GM04503 (cell line): ENCODE data around the gene MYO6.
A peak's percentile ranks its signal among the peaks of the same experiment; 100 is the strongest.

Experiments used
- DNase-seq: peaks from one replicate; pipeline ENCODE4 v3.0.0-alpha.2; 2012; ENCODE audit warnings: low read depth

MYO6 gene

GRCh38 chr6:75827163-75827562, 78.1 kb downstream of the MYO6 start:
- no peak for DNase-seq

GRCh38 chr6:75830959-75831885, 82.2 kb downstream of the MYO6 start:
- DNase-seq, result no peak

- no peak for DNase-seq
Observed at GRCh38 chr6:75834447-75834846, 85.4 kb downstream of the MYO6 start.

DNA sequence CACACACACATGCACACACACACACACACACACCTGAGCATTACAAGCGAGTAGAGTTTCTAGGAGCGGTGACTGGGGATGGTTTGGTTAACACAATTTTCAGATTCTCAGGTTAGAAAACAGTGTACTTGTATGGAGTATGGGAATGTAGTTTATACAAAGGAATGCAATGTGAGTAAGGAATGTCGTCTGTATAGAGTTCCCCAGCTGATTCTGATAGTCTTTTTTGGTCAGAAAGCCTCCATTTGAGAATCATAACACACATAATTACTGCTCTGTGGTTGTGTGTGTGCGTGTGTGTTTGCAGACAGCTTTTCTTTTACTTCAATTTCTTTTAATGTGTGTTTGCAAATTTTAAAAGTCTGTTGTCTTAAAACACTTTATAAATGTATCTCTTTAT, 93.2 kb downstream of the MYO6 start:
- no peak for DNase-seq

- no peak for DNase-seq
Observed at GRCh38 chr6:75842732-75843131, 93.7 kb downstream of the MYO6 start.

DNA sequence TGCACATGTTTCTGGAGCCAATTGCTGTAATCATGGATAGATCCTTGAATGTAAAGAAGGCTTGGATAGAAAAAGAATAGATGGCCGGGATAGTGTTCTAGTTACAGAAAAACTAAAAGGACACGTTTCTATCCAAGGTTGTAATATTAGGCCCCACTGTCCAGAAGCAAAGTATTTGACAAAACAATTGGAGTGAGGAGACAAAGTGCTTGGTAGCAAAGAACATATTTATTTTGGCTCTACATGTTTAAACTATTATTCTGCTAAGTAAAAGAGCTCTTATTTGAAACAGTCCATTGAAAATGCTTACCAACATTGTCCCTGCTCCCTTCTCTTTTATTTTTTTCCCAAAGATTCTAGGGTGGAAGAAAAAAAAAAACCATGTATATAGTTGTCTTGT, 94.4 kb downstream of the MYO6 start:
- DNase-seq, result no peak

GRCh38 chr6:75848274-75848673, 99.2 kb downstream of the MYO6 start:
- no peak for DNase-seq

GRCh38 chr6:75849329-75850025, 100.4 kb downstream of the MYO6 start:
- DNase-seq, result no peak

DNA sequence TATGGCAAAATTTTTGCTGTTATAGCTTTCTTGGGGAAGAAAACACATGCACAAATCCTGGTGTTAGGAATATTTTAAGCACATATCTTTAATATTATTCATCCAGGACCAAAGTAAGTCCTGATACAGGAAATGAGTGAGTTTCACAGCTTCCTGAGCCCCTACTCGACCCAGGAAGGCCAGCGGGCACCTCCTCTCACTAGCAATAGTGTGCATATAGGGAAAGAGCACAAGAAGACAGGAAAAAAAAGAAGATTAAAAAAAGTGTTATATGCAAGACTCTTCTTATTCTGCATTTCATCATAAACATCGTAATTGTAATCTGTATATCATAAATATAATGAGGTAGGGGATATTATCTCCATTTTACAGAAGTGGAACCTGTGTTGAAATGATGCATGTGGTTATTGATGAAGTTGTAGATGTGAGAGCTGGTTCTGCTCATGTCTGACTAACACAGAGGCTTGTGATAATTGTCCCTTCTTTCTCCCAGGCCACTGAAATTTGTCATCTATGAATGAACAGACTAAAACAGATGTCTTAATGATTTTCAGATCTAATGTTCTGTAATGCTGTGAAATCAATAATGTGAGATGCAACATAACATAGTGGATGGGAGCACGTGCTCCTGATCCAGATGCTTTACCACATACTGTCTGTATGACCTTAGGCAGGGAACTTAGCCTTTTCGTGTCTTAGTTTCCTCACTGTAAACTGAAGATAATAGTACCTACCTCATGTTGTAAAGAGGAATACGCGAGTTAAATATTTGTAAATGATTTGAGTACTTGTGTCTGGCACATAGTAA, 101.2 kb downstream of the MYO6 start:
- DNase-seq, result no peak

DNA sequence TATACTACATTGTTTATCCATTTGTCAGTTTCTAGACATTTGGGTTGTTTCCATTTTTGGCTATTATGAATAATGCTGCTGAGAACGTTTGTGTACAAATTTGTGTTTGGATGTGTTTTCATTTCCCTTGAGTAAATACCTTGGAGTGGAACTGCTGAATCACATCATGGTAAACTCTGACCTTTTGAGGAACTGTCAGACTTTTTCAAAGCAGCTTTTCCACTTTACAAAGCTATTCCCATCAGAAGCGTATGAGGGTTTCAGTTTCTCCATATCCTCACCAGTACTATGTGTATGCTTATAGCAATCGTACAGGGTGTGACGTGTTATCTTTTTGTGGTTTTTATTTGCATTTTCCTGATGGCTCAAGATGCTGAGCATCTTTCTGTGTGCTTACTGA, 103.7 kb downstream of the MYO6 start:
- DNase-seq, result no peak

- no peak for DNase-seq
Observed at GRCh38 chr6:75853806-75854205, 104.8 kb downstream of the MYO6 start.

GRCh38 chr6:75855052-75855451, 106.0 kb downstream of the MYO6 start:
- DNase-seq, result no peak

GRCh38 chr6:75856902-75857301, 107.9 kb downstream of the MYO6 start:
- DNase-seq, result no peak

- DNase-seq, result no peak
Observed at GRCh38 chr6:75863001-75863400, 114.0 kb downstream of the MYO6 start.

GRCh38 chr6:75863784-75864183, 114.7 kb downstream of the MYO6 start:
- no peak for DNase-seq

GRCh38 chr6:75864446-75864845, 115.4 kb downstream of the MYO6 start:
- no peak for DNase-seq

- DNase-seq, result no peak
Observed at GRCh38 chr6:75870389-75870788, 121.3 kb downstream of the MYO6 start.

- no peak for DNase-seq
Observed at GRCh38 chr6:75874224-75874623, 125.2 kb downstream of the MYO6 start.

DNA sequence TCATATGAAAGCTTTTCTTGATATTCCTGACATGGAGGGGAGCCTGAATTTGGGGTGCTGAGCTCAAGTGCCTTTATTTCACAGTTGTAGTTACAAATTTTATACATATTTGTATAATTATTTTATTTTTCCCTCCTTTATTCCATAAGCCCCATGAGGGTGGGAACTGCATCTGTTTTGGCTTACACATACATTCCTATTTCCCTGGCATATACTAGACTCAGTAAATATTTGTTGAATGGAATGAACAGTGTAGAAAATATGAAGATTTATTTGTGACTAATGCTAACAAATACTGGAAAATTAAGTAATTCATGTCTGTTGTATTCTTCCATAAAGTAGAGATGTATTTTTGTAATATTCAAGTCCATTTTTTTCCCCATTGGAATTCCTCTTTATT, 127.1 kb downstream of the MYO6 start:
- DNase-seq, result no peak

DNA sequence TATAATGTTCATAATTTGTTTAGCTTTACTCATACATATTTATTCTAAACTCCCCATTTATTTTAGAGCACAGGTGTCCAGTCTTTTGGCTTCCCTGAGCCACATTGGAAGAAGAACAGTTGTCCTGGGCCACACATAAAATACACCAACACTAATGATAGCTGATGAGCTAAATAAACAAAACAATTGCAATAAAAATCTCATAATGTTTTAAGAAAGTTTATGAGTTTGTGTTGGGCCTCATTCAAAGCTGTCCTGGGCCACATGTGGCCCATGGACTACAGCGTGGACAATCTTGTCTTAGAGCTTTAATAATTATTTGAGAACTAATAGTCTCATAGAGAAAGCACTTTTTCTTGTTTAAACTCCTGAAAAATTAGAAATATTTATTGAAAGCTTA, 131.3 kb downstream of the MYO6 start:
- DNase-seq, result no peak

GRCh38 chr6:75882734-75883133, 133.7 kb downstream of the MYO6 start:
- peak; percentile 25 for DNase-seq

DNA sequence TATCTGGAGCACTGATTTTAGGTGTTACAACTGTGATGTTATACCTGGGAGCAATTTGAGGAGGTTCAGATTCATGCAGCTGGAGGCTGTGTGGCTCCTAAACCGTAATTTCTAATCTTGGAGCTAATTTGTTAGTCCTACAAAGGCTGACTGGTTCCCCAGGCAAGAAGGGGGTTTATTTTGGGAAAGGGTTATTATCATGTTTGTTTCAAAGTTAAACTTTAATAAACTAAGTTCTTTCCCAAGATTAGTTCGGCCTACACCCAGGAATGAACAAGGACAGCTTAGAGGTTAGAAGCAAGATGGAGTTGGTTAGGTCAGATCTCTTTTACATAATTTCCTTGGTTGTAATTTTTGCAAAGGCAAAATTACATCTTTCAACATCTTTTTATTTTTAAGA, 135.8 kb downstream of the MYO6 start:
- DNase-seq, result no peak

- no peak for DNase-seq
Observed at GRCh38 chr6:75892384-75892783, 143.3 kb downstream of the MYO6 start.
